ENCODE measurements around the gene SHOC2.

DNA sequence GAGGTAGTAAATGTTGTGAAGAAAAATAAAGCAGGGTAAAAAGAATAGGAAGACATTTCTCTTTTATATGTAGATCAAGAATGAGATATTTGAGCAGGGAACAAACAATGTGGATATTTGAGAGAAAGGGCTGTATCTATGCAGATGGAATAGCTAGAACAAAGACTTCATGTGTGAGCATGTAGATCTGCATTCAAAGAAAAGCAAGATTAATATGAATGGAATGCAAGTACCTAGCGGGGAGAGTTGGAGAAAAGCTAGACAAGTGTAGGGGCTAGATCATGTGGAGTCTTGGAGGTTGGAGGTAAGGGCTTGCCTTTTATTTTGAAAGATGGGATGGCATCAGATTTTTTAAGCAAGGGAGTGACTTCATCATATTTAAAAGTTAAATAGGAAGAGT is 27.1 kb downstream of the SHOC2 start:
- no peak for TF ChIP-seq YY1 (IDR thresholded peaks at IDR 0.05; ENCODE audit: insufficient read depth, insufficient read length)
- no peak for TF ChIP-seq ZNF274 (IDR thresholded peaks at IDR 0.05; ENCODE audit: low read depth, low read length)
